WTC11 (cell line): Measurements from ENCODE around the gene IGSF23. TPM values are rescaled to one million over a fixed set of nuclear protein-coding genes. Genes with fewer than 3 reads are reported as not detected.

Source experiments
- ATAC-seq: fragments of 200-7000 bp; cut with Tn5 transposase; 2 replicates; pipeline ENCODE4 v1.10.0; 2021; ENCODE audit warnings: mild to moderate bottlenecking, moderate library complexity
- CTCF ChIA-PET: fragments of 300-600 bp; sonication (Branson Sonifier 250); formaldehyde crosslinking; loops from one replicate; lab custom pipeline; 2021; ENCODE audit warnings: antibody characterized with exemption; lab: Charles Lee
- POLR2A ChIA-PET: fragments of 350-600 bp; sonication (Branson Sonifier 250); formaldehyde crosslinking; loops from one replicate; lab custom pipeline; 2021; ENCODE audit warnings: antibody characterized with exemption; lab: Charles Lee
- DNase-seq: peaks from one replicate; pipeline ENCODE4 v3.0.0; 2021; ENCODE audit warnings: low spot score
- H3K27ac Mint-ChIP-seq: 2 replicates; pipeline ENCODE4 v1.8.0; 2021; ENCODE audit warnings: mixed read lengths
- H3K27me3 Mint-ChIP-seq: 2 replicates; pipeline ENCODE4 v1.8.0; 2021; ENCODE audit warnings: low read depth, mild to moderate bottlenecking, moderate library complexity, mixed read lengths
- H3K36me3 Mint-ChIP-seq: 2 replicates; pipeline ENCODE4 v1.8.0; 2021; ENCODE audit warnings: mixed read lengths
- H3K4me1 Mint-ChIP-seq: 2 replicates; pipeline ENCODE4 v1.8.0; 2022; ENCODE audit warnings: mixed read lengths
- H3K4me3 Mint-ChIP-seq: 2 replicates; pipeline ENCODE4 v1.8.0; 2021; ENCODE audit warnings: mild to moderate bottlenecking, moderate library complexity, mixed read lengths
- H3K9me3 Mint-ChIP-seq: 2 replicates; pipeline ENCODE4 v1.8.0; 2021; ENCODE audit warnings: mixed read lengths
- ATF1 ChIP-seq: sonication (generic); formaldehyde crosslinking; IDR thresholded peaks from 2 replicates; pipeline ENCODE4 v1.8.1; 2023; ENCODE audit warnings: mild to moderate bottlenecking, moderate library complexity, missing genetic modification reagents
- E2F1 ChIP-seq: sonication (generic); formaldehyde crosslinking; IDR thresholded peaks from 2 replicates; pipeline ENCODE4 v1.8.0; 2022; ENCODE audit warnings: mild to moderate bottlenecking, missing genetic modification reagents
- ETV6 ChIP-seq: sonication (generic); formaldehyde crosslinking; IDR thresholded peaks from 2 replicates; pipeline ENCODE4 v1.8.1; 2022; ENCODE audit warnings: mild to moderate bottlenecking, missing genetic modification reagents
- FOXP1 ChIP-seq: sonication (generic); formaldehyde crosslinking; IDR thresholded peaks from 2 replicates; pipeline ENCODE4 v1.8.0; 2022; ENCODE audit warnings: missing genetic modification reagents, mild to moderate bottlenecking, moderate library complexity, borderline replicate concordance
- IRF2 ChIP-seq: sonication (generic); formaldehyde crosslinking; IDR thresholded peaks from 2 replicates; pipeline ENCODE4 v1.8.0; 2022; ENCODE audit warnings: low read depth, missing genetic modification reagents, borderline replicate concordance
- JAZF1 ChIP-seq: fragments of 250-450 bp; sonication (Bioruptor Pico); IDR thresholded peaks from 2 replicates; pipeline ENCODE4 v1.9.0; 2021; ENCODE audit warnings: moderate library complexity, mild to moderate bottlenecking, inconsistent platforms
- JUN ChIP-seq: sonication (generic); formaldehyde crosslinking; IDR thresholded peaks from 2 replicates; pipeline ENCODE4 v1.8.0; 2023; ENCODE audit warnings: mild to moderate bottlenecking, missing genetic modification reagents
- KAT7 ChIP-seq: sonication (generic); formaldehyde crosslinking; IDR thresholded peaks from 2 replicates; pipeline ENCODE4 v1.8.1; 2023; ENCODE audit warnings: missing genetic modification reagents, mild to moderate bottlenecking, borderline replicate concordance
- NFATC4 ChIP-seq: fragments of 250-450 bp; sonication (Bioruptor Pico); IDR thresholded peaks from 2 replicates; pipeline ENCODE4 v1.9.0; 2021; ENCODE audit warnings: mild to moderate bottlenecking
- NFYB ChIP-seq: sonication (generic); formaldehyde crosslinking; conservative IDR thresholded peaks from 2 replicates; pipeline ENCODE4 v1.8.0; 2022; ENCODE audit warnings: low read depth, missing genetic modification reagents
- RORB ChIP-seq: fragments of 250-450 bp; sonication (Bioruptor Pico); IDR thresholded peaks from 2 replicates; pipeline ENCODE4 v1.9.0; 2021; ENCODE audit warnings: mild to moderate bottlenecking
- ZNF232 ChIP-seq: sonication (generic); formaldehyde crosslinking; IDR thresholded peaks from 2 replicates; pipeline ENCODE4 v1.8.0; 2022; ENCODE audit warnings: mild to moderate bottlenecking, missing genetic modification reagents
- ZNF263 ChIP-seq: sonication (generic); formaldehyde crosslinking; IDR thresholded peaks from 2 replicates; pipeline ENCODE4 v1.8.1; 2022; ENCODE audit warnings: low read depth, mild to moderate bottlenecking, moderate library complexity, missing genetic modification reagents
- ZNF671 ChIP-seq: fragments of 250-450 bp; sonication (Bioruptor Pico); IDR thresholded peaks from 2 replicates; pipeline ENCODE4 v1.8.0; 2021; ENCODE audit warnings: mild to moderate bottlenecking
- total RNA-seq: library from RNA; stranded (reverse); gene quantifications from 3 replicates; pipeline ENCODE4 v1.2.3, GENCODE V29; 2021
- TF ChIP-seq, protein P1 (sequence below): sonication (generic); formaldehyde crosslinking; IDR thresholded peaks from 2 replicates; pipeline ENCODE4 v1.8.0; 2023; ENCODE audit warnings: missing genetic modification reagents
- TF ChIP-seq, protein P2 (sequence below): sonication (generic); formaldehyde crosslinking; IDR thresholded peaks from 2 replicates; pipeline ENCODE4 v1.8.1; 2023; ENCODE audit warnings: mild to moderate bottlenecking, missing genetic modification reagents, moderate library complexity
- TF ChIP-seq, protein P3 (sequence below): fragments of 250-450 bp; sonication (Bioruptor Pico); IDR thresholded peaks from 2 replicates; pipeline ENCODE4 v1.8.0; 2021; ENCODE audit warnings: mild to moderate bottlenecking
- TF ChIP-seq, protein P4 (sequence below): sonication (generic); formaldehyde crosslinking; IDR thresholded peaks from 2 replicates; pipeline ENCODE4 v1.8.0; 2022; ENCODE audit warnings: mild to moderate bottlenecking, missing genetic modification reagents
- TF ChIP-seq, protein P5 (sequence below): sonication (generic); formaldehyde crosslinking; IDR thresholded peaks from 2 replicates; pipeline ENCODE4 v1.8.1; 2022; ENCODE audit warnings: mild to moderate bottlenecking, missing genetic modification reagents, moderate library complexity, borderline replicate concordance
- TF ChIP-seq, protein P6 (sequence below): sonication (generic); formaldehyde crosslinking; IDR thresholded peaks from 2 replicates; pipeline ENCODE4 v1.8.0; 2022; ENCODE audit warnings: mild to moderate bottlenecking, missing genetic modification reagents

Gene IGSF23
- total RNA-seq, 1 experiment from 2014 or later, result not detected

DNA sequence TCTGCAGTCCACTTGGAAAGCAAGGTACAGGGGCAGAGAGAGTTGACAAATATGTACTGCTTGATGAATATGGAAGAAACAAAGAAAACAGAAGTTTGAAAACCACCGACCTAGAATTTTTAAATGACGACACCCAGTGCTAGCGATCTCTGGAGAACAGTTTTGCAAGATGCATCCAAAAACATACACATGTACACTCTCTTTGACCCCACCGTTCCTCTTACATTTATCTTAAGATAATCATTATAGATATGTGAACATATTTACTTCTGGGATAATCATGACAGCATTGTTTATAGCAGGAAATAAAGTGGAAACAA lies 40.8 kb upstream of the IGSF23 start (continued):
- TF ChIP-seq, protein P1, sequence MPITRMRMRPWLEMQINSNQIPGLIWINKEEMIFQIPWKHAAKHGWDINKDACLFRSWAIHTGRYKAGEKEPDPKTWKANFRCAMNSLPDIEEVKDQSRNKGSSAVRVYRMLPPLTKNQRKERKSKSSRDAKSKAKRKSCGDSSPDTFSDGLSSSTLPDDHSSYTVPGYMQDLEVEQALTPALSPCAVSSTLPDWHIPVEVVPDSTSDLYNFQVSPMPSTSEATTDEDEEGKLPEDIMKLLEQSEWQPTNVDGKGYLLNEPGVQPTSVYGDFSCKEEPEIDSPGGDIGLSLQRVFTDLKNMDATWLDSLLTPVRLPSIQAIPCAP (CRISPR knock-in tag), result no peak
- TF ChIP-seq JUN (CRISPR knock-in tag) (no peak), KAT7 (no peak), IRF2 (CRISPR knock-in tag) (no peak)
- TF ChIP-seq, protein P2, sequence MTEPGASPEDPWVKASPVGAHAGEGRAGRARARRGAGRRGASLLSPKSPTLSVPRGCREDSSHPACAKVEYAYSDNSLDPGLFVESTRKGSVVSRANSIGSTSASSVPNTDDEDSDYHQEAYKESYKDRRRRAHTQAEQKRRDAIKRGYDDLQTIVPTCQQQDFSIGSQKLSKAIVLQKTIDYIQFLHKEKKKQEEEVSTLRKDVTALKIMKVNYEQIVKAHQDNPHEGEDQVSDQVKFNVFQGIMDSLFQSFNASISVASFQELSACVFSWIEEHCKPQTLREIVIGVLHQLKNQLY (CRISPR knock-in tag), result no peak
- TF ChIP-seq, protein P3, sequence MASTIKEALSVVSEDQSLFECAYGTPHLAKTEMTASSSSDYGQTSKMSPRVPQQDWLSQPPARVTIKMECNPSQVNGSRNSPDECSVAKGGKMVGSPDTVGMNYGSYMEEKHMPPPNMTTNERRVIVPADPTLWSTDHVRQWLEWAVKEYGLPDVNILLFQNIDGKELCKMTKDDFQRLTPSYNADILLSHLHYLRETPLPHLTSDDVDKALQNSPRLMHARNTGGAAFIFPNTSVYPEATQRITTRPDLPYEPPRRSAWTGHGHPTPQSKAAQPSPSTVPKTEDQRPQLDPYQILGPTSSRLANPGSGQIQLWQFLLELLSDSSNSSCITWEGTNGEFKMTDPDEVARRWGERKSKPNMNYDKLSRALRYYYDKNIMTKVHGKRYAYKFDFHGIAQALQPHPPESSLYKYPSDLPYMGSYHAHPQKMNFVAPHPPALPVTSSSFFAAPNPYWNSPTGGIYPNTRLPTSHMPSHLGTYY, result no peak

- ATAC-seq (no peak), DNase-seq (no peak)
- H3K4me3 Mint-ChIP-seq, result no peak overlapping the region
- no peak overlapping the region for H3K27ac Mint-ChIP-seq
- H3K4me1 Mint-ChIP-seq, result peaks cover 19% of the 10 kb centered on the region
- no peaks in the 10 kb centered on the region for H3K36me3 Mint-ChIP-seq
- POLR2A ChIA-PET, result no interaction called here
- H3K9me3 Mint-ChIP-seq, result no peaks in the 10 kb centered on the region
- TF ChIP-seq NFYB (CRISPR knock-in tag), result no peak
- TF ChIP-seq, protein P4, sequence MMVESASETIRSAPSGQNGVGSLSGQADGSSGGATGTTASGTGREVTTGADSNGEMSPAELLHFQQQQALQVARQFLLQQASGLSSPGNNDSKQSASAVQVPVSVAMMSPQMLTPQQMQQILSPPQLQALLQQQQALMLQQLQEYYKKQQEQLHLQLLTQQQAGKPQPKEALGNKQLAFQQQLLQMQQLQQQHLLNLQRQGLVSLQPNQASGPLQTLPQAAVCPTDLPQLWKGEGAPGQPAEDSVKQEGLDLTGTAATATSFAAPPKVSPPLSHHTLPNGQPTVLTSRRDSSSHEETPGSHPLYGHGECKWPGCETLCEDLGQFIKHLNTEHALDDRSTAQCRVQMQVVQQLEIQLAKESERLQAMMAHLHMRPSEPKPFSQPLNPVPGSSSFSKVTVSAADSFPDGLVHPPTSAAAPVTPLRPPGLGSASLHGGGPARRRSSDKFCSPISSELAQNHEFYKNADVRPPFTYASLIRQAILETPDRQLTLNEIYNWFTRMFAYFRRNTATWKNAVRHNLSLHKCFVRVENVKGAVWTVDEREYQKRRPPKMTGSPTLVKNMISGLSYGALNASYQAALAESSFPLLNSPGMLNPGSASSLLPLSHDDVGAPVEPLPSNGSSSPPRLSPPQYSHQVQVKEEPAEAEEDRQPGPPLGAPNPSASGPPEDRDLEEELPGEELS (CRISPR knock-in tag), result no peak
- no peak for TF ChIP-seq ATF1 (CRISPR knock-in tag)
- no peak for TF ChIP-seq NFATC4 (CRISPR knock-in tag)
- TF ChIP-seq ETV6 (CRISPR knock-in tag), result no peak
- TF ChIP-seq IRF2 (CRISPR knock-in tag), result no peak
- TF ChIP-seq JAZF1 (CRISPR knock-in tag), result no peak
- no peak for TF ChIP-seq ZNF263 (CRISPR knock-in tag)
- no peak for TF ChIP-seq RORB (CRISPR knock-in tag)
- TF ChIP-seq ZNF671 (CRISPR knock-in tag), result no peak
- TF ChIP-seq FOXP1 (CRISPR knock-in tag), result no peak
- TF ChIP-seq ZNF232 (CRISPR knock-in tag), result no peak
- TF ChIP-seq, protein P5, sequence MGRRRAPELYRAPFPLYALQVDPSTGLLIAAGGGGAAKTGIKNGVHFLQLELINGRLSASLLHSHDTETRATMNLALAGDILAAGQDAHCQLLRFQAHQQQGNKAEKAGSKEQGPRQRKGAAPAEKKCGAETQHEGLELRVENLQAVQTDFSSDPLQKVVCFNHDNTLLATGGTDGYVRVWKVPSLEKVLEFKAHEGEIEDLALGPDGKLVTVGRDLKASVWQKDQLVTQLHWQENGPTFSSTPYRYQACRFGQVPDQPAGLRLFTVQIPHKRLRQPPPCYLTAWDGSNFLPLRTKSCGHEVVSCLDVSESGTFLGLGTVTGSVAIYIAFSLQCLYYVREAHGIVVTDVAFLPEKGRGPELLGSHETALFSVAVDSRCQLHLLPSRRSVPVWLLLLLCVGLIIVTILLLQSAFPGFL (CRISPR knock-in tag), result no peak
- no peaks in the 10 kb centered on the region; the same call in none of the 2 replicates for H3K27me3 Mint-ChIP-seq
- CTCF ChIA-PET, result interaction anchor here (1.0 to 1.8 kb wide), 5 partner anchors 10 to 184 kb away, joined by 3 to 20 read pairs (median 3); no protein-coding TSS in a partner anchor
Measured at GRCh38 chr19:44573183-44573582, 40.2 kb upstream of the IGSF23 start.

GRCh38 chr19:44573627-44574026 lies 39.7 kb upstream of the IGSF23 start:
- CTCF ChIA-PET, result interaction anchor here (0.6 to 1.8 kb wide), 9 partner anchors 10 to 271 kb away, joined by 3 to 20 read pairs (median 3); no protein-coding TSS in a partner anchor
- H3K27ac Mint-ChIP-seq, result no peak overlapping the region
- ATAC-seq (no peak), DNase-seq (no peak)
- POLR2A ChIA-PET, result no interaction called here
- H3K9me3 Mint-ChIP-seq, result no peaks in the 10 kb centered on the region
- peaks cover 19% of the 10 kb centered on the region for H3K4me1 Mint-ChIP-seq
- H3K27me3 Mint-ChIP-seq, result no peaks in the 10 kb centered on the region; the same call in none of the 2 replicates
- no peaks in the 10 kb centered on the region for H3K36me3 Mint-ChIP-seq
- no peak overlapping the region for H3K4me3 Mint-ChIP-seq
- TF ChIP-seq ETV6 (CRISPR knock-in tag), result no peak
- TF ChIP-seq, protein P6, sequence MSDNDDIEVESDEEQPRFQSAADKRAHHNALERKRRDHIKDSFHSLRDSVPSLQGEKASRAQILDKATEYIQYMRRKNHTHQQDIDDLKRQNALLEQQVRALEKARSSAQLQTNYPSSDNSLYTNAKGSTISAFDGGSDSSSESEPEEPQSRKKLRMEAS (CRISPR knock-in tag), result no peak
- no peak for TF ChIP-seq E2F1 (CRISPR knock-in tag)
